22Rv1 (cell line): ENCODE results near the gene POC5.

Experiments used
- ZFX ChIP-seq: fragments of 450-650 bp; IDR thresholded peaks from 2 replicates; pipeline ENCODE4 v1.6.1; 2017; ENCODE audit warnings: antibody characterized with exemption, borderline replicate concordance
- TF ChIP-seq, protein P1 (sequence below): fragments of 450-650 bp; IDR thresholded peaks from 2 replicates; pipeline ENCODE4 v1.5.1; 2017; ENCODE audit warnings: mild to moderate bottlenecking

DNA sequence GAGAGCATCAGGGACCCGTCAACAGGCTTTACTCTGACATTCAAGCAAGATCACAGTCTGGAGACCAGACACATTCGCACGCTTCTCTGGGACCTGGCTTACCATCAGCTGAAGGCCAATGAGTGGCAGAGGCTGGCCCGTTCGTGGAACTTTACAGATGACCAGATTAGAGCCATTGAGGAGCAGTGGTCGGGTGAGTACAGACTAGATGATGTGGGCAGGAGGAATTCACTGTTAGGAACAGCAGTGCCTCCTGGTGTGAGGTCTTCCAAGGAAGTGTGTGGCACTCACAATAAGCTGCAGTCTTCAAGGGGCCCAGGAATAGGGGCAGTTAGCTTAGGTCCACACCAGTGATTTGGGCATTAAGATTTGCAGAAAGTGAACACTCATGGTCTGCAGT lies 50.4 kb downstream of the POC5 start:
- TF ChIP-seq, protein P1, sequence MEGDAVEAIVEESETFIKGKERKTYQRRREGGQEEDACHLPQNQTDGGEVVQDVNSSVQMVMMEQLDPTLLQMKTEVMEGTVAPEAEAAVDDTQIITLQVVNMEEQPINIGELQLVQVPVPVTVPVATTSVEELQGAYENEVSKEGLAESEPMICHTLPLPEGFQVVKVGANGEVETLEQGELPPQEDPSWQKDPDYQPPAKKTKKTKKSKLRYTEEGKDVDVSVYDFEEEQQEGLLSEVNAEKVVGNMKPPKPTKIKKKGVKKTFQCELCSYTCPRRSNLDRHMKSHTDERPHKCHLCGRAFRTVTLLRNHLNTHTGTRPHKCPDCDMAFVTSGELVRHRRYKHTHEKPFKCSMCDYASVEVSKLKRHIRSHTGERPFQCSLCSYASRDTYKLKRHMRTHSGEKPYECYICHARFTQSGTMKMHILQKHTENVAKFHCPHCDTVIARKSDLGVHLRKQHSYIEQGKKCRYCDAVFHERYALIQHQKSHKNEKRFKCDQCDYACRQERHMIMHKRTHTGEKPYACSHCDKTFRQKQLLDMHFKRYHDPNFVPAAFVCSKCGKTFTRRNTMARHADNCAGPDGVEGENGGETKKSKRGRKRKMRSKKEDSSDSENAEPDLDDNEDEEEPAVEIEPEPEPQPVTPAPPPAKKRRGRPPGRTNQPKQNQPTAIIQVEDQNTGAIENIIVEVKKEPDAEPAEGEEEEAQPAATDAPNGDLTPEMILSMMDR = no peak
- TF ChIP-seq ZFX = no peak
